GM19324 (cell line): ENCODE measurements around the gene IP6K1.
"Not testable (repeated sequence)": the region's sequence is repeated elsewhere in the genome, so short reads cannot be mapped to it uniquely, and the experiment has no call there.

Experiments used
- ATAC-seq: cut with Tn5 transposase; IDR thresholded peaks from one replicate; pipeline ENCODE4 v1.9.1; 2021; ENCODE audit warnings: mild to moderate bottlenecking, moderate library complexity; ENCODE audit not compliant: unreplicated experiment, low FRiP score

Gene IP6K1

GRCh38 chr3:49771340-49771938 is 14.9 kb downstream of the IP6K1 start:
- ATAC-seq, result no peak

- no peak for ATAC-seq
Measured at GRCh38 chr3:49769926-49770325, 16.4 kb downstream of the IP6K1 start.

GRCh38 chr3:49769286-49769915 is 16.9 kb downstream of the IP6K1 start:
- no peak for ATAC-seq

GRCh38 chr3:49763981-49764380 is 22.4 kb downstream of the IP6K1 start:
- no peak for ATAC-seq

GRCh38 chr3:49761661-49762060 is 24.7 kb downstream of the IP6K1 start:
- no peak for ATAC-seq

GRCh38 chr3:49759226-49759625 is 27.1 kb downstream of the IP6K1 start:
- ATAC-seq, result no peak

- no peak for ATAC-seq
Measured at GRCh38 chr3:49757197-49757596, 29.1 kb downstream of the IP6K1 start.

GRCh38 chr3:49756036-49756435 is 30.3 kb downstream of the IP6K1 start:
- no peak for ATAC-seq

GRCh38 chr3:49754536-49754935 is 31.8 kb downstream of the IP6K1 start:
- no peak for ATAC-seq

- ATAC-seq, result no peak
Measured at GRCh38 chr3:49751501-49751900, 34.8 kb downstream of the IP6K1 start.

- no peak for ATAC-seq
Measured at GRCh38 chr3:49750056-49750455, 36.3 kb downstream of the IP6K1 start.

- ATAC-seq, result not testable (repeated sequence)
Measured at GRCh38 chr3:49748874-49749273, 37.5 kb downstream of the IP6K1 start.

GRCh38 chr3:49747792-49748480 is 38.4 kb downstream of the IP6K1 start:
- ATAC-seq, result no peak

GRCh38 chr3:49745986-49746385 is 40.4 kb downstream of the IP6K1 start:
- no peak for ATAC-seq

GRCh38 chr3:49740427-49740826 is 45.9 kb downstream of the IP6K1 start:
- no peak for ATAC-seq

- ATAC-seq, result no peak
Measured at GRCh38 chr3:49738067-49738713, 48.2 kb downstream of the IP6K1 start.

- ATAC-seq, result no peak
Measured at GRCh38 chr3:49734752-49735151, 51.6 kb downstream of the IP6K1 start.

GRCh38 chr3:49733551-49733950 is 52.8 kb downstream of the IP6K1 start:
- no peak for ATAC-seq

GRCh38 chr3:49732597-49732996 is 53.7 kb downstream of the IP6K1 start:
- no peak for ATAC-seq

GRCh38 chr3:49729966-49730609 is 56.3 kb downstream of the IP6K1 start:
- no peak for ATAC-seq

GRCh38 chr3:49727924-49728361 is 58.4 kb downstream of the IP6K1 start:
- ATAC-seq, result no peak
